HG03439 (cell line): ENCODE results near the gene CCDC57.
A peak's percentile ranks its signal among the peaks of the same experiment; 100 is the strongest.
"Not testable (repeated sequence)": the region's sequence is repeated elsewhere in the genome, so short reads cannot be mapped to it uniquely, and the experiment has no call there.

ENCODE experiments used
- ATAC-seq: cut with Tn5 transposase; IDR thresholded peaks from one replicate; pipeline ENCODE4 v1.9.1; 2021; ENCODE audit warnings: mild to moderate bottlenecking, moderate library complexity; ENCODE audit not compliant: unreplicated experiment

The CCDC57 gene

DNA sequence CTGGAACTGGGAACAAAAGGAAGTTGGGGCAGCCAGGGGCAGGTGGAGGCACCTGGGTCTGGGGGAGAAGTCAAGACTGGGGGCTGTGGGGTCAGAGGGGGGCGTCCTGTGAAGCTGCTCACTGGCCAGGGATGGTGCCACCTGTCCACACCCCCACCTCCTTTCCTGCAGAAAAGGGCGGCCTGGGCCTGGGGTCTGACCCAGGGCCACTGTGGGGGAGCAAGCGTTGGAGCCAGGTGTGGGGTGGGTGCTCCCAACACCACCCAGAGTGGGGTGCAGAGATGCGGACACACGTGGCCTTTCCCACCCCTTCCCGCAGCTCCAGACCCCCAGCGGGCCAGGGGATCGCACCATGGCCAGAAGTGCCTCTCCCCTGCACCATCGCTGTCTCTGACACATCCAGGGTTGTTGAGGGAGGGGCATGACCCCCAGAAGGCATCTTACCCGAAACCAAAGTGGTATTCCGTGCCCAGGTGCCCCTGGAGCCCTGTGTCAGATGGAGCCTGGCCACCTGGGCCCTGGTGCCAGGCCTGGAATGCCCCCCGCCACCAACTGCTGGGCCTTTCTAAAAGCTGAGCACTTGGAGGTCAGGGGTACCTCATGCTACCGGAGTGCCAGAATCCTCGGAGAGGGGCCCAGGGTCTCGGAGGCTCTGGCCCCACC is 13.6 kb upstream of the CCDC57 start:
- ATAC-seq: no peak

GRCh38 chr17:82225368-82226029 is 12.9 kb upstream of the CCDC57 start:
- no peak for ATAC-seq

GRCh38 chr17:82224666-82225065 is 12.0 kb upstream of the CCDC57 start:
- no peak for ATAC-seq

- no peak for ATAC-seq
These were observed 10.9 kb upstream of the CCDC57 start for GRCh38 chr17:82223517-82223916.

DNA sequence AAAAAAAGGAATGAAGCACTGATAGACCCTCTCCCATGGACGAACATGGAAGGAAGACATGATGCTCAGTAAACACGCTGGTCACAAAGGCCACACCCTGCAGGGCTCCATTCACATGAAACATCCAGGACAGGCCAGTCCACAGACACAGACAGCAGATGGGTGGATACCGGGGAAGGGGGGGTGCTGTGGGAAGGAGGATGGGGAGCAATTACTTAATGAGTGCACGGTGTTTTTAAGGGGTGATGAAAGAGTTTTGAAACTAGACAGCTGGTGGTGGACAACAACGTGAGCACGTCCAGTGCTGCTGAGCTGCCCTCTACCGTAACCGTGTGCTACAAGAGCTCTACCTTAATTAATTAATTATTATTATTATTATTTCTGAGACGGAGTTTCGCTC is 10.2 kb upstream of the CCDC57 start:
- no peak for ATAC-seq

GRCh38 chr17:82221341-82221902 is 8.8 kb upstream of the CCDC57 start:
- no peak for ATAC-seq

DNA sequence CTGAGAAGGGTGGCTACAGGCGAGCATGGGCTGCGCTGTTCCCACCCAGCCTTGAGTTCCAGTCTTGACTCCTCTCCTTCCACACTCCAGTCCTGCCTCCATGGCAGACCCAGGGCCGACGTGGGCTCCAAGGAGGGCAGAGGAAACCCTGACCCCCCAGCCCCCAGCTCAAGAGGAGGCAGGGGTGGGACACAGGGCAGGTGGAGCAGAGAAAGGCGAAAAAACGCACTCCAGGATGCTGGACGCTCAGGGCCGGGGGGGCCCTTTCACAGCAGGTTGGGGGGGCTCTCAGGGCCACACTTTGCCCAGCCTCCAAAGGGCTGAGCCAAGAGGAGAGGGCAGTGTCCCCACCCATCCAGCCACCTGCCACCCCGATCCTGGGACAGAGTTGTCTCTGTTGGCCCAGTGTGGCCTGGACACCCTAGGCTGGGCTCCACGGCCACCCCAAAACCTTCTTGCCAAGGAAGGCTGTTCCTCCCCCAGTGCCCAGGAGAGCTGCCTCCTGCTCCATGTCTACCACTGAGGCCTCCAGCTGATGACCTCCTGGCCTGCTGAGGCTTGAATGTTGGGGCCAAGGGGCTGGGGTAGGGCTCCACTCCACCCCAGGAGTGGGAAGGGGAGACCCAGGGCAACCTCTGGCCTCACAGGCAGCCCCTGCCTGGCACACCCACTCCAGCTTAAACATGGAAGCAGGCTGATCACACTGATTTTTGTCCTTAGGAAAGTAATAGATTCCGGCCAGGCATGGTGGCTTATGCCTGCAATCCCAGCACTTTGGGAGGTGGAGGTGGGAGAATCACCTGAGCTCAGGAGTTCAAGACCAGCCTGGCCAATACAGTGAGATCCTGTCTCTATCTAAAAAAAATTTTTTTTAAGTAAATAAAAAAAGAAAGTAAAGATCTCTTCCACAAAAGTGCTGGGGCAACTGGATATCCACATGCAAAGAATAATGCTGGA is 7.4 kb upstream of the CCDC57 start:
- ATAC-seq: no peak

DNA sequence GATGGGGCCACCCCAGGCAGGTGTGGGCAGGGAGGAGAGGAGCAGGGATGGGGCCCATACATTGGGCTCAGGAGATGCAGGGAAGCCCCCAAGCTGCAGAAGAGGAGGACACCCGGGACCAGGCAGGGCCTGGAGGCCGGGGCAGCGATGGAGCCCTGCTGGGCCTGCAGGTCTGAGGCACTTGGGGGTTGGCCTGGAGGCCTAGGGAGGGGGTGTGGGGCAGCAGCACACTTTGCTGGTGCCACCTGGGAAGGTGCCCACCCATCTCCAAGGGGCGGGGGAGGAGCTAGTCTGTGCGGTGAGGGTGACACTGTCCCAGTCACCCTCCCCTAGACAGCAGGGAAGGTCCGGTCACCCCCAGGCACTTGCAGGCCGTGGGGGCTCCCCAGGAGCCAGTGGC is 6.4 kb upstream of the CCDC57 start:
- ATAC-seq: no peak

DNA sequence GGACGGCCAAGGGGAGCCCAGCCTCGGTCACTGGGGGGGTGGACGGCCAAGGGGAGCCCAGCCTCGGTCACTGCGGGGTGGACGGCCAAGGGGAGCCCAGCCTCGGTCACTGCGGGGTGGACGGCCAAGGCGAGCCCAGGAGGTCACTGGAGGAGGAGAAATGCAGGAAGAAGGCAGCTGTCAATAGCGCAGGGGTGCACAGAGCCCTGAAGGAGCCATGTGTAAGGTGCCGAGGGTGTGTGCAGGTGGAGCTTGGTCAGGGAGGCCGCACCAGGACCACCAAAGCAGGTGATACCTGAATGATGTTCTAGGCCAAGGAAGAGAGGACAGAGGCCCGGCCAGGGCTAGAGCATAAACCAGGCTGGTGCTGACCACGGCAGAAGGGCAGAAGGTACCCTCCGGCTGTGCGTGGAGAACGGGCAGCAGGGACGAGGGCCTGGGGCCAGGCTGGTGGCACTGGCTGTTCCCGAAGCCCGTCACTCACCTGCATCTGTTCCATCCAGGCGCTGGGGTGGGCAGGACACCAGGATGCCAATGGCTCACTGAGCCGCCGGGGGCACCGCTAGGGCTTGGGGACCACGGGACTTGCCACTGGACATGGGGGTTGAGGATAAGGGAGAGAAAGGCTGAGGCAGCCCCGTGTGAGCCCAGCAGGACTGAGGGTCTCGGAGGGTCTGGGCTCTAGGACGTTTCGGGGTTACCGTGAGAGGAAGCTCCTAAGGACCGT is 5.9 kb upstream of the CCDC57 start:
- ATAC-seq: no peak

DNA sequence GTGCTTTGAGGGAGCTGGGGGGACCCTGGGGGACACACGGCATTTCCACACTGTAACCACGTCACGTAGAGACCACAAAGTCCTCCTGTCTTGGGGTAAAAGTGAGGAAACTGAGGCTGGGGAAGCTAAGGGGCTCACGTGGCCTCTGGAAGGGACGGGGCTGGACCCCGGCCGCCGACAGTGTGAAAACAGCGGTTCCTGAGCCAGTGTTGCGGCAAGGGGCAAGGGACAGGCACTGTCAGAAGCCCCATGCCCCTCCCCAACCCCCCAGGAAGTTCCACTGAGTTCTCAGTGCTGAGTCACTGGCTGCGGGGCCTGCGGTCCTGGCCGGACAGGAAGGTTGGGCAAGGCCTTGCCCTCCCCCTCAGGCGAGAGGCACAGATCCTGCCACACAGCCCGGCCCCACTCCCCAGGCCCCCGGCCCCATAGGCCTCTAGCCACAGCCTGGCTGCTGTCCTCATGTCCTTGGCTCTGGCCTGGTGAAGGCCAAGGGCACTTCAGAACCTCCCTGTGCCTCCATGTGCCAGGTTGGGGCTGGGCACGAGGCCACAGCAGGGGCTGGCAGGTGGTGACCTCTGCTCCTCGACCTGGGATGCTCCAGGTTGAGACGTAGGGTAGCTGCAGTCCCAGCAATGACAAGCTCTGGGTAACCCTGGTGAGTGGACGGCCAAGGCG is 5.0 kb upstream of the CCDC57 start:
- ATAC-seq: no peak

GRCh38 chr17:82217120-82217529 is 4.5 kb upstream of the CCDC57 start:
- ATAC-seq: no peak

- no peak for ATAC-seq
These were observed 3.9 kb upstream of the CCDC57 start for GRCh38 chr17:82216301-82217119.

DNA sequence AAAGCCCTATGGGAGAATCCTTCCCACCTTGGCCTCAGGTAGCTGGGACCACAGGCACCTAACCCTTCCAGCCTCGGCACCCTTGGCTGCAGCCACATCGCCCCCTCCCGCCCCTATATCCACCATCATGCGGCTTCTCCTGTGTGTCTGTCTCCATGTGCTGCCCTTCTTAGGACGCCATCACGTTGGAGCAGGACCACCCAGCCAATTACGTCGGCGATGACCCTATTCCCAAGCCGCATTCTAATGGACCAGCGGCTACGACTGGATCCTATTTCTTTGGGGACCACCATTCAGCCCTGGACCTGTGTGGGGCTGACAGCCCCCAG is 3.3 kb upstream of the CCDC57 start:
- ATAC-seq: no peak

DNA sequence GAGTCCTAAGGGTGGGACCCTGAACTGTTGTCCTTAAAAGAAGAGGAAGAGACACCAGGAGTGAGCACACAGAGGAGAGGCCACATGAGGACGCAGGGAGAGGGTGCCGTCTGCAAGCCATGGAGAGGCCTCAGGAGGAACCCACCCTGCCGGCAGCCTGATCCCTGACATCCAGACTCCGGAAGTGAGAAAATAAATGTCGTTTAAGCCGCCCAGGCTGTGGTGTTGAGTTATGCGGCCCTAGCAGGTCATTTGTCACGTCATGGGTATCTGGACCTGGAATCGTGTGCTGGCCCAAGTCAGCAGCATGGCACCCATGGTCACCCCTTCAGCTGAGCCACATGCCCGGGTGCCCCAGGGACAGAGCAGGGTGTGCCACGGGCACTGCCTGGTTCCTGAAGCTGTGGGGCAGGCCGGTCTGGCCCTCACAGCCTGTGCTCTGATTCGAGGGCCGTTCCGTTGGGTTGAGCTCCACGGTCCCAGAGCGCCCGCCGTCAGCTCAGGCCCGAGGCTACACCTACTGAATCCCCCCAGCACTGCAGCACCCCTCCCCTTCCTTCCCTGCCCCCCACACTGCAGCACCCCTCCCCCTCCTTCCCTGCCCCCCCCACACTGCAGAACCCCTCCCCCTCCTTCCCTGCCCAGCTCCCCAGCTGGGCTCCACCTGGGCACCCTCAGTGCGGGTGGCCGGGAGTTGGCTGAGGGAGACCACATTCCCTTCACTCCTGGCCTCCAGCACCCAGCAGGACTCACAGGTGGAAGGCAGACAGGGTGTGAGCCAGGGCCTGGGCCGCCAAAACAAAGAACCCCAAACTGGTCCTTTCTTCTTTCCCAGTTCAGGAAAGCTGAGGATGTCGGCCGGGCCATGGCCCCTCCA is 2.7 kb upstream of the CCDC57 start:
- ATAC-seq: no peak

DNA sequence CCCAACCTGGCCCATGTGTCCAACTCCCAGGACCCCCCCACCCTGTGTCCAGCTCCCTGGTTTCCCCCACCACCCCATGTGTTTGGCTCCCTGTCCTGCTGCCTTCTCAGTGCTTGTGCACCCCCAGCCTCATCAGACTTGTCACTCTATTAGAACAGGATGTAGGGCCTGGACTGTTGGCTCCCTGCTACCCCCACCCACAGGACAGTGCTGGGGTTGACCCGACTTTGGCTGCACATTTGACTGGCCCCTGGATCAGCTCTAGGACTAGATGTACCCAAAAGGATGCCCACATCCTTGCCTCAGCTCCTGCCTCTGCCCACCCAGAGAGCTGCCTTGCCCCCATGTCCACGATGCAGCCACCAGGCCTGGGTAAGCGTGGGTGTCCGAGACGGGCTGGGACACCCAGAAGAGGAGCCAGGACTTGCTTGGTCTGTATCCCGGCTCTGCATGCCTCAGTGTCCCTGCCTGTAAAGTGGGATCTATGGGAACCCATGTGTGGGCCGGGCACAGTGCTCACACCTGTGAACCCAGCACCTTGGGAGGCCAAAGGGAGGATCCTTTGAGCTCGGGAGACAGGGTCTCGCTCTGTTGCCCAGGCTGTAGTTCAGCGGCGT is 1.5 kb upstream of the CCDC57 start:
- ATAC-seq: no peak

GRCh38 chr17:82213251-82214011 is 789 bp upstream of the CCDC57 start:
- peak; percentile 20 for ATAC-seq

DNA sequence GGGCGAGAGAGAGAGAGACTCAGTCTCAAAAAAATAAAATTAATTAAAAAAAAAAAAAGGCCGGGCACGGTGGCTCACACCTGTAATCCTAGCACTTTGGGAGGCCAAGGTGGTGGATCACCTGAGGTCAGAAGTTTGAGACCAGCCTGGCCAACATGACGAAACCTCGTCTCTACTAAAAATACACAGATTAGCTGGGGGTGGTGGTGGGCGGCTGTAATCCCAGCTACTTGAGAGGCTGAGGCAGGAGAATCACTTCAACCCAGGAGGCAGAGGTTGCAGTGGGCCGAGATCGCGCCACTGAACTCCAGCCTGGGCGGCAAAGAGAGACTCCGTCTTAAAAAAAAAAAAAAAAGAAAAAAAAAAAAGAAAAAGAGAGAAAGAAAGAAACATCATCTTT is 2.0 kb downstream of the CCDC57 start:
- ATAC-seq: not testable (repeated sequence)
